Astrocyte of the hippocampus (primary cell): ENCODE results near the gene ZP3.
"Not testable (repeated sequence)": the region's sequence is repeated elsewhere in the genome, so short reads cannot be mapped to it uniquely, and the experiment has no call there.

Experiments
- DNase-seq: peaks from one replicate; pipeline ENCODE4 v3.0.0; 2011; ENCODE audit warnings: low read depth, low spot score

Gene ZP3

GRCh38 chr7:76485822-76486610 lies 61.3 kb downstream of the ZP3 start:
- not testable (repeated sequence) for DNase-seq

DNA sequence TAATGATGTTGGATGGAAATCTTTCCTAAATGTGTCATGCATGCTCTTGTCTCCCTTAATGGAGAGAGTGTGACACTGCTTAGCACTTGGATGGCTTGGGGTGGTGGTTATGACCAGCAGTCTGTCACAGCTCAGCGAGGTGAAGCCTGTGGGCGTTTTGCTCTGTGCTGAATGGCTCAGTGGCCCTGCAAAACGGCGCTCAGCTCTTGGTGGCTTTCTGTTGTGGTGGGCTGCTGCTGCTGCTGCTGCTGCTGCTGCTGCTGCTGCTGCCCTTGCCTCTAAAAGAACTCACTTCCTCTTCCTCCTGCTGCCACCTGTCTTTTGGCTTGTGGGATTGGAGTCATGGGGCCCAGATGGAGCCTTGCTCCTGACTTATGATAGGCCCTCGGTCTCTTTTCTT lies 61.9 kb downstream of the ZP3 start:
- DNase-seq: not testable (repeated sequence)

DNA sequence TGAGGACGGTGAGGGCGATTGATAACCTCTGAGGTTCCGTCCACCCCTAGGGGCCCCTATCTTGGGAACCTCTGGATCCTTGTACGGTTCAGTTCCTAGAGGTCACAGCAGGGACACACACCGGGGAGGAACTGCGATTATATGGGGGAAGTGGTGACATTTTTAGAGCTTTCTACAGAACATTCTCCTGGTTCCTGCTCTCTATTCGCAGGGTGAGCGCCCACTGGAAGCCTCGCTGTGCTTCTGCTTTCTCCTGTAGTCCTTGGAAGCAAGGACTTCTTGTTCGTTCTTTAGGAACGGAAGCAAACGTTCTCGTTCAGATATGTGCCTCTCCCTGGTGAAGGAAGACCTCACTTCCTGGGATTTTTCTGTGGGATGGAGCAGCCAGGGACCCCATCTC lies 63.2 kb downstream of the ZP3 start:
- not testable (repeated sequence) for DNase-seq
